T follicular helper cell (primary cell): Measurements from ENCODE around the gene CFAP157.

Source experiments
- DNase-seq: peaks from one replicate; pipeline ENCODE4 v3.0.0-alpha.2; 2020; ENCODE audit warnings: low read depth
- total RNA-seq, 2 experiments: gene quantifications; one replicate each; lab custom pipeline; 2026; lab: John Stamatoyannopoulos, UW

Gene CFAP157
- total RNA-seq, result 0.09 to 0.18 reads per million in 2 experiments

GRCh38 chr9:127706836-127707241 is at the start of gene CFAP157:
Gene CFAP157, plus strand, starts transcription at chr9:127706988. Its CDS starts 44 bp downstream, at chr9:127707032.
- DNase-seq, result no peak

GRCh38 chr9:127658428-127658827 is 48.4 kb upstream of the CFAP157 start:
- no peak for DNase-seq

GRCh38 chr9:127660886-127661741 is 45.7 kb upstream of the CFAP157 start:
- DNase-seq, result no peak

GRCh38 chr9:127662617-127663016 is 44.2 kb upstream of the CFAP157 start:
- no peak for DNase-seq

- no peak for DNase-seq
These were observed 42.5 kb upstream of the CFAP157 start for GRCh38 chr9:127664324-127664677.

- DNase-seq, result no peak
These were observed 41.9 kb upstream of the CFAP157 start for GRCh38 chr9:127664678-127665507.

- DNase-seq, result no peak
These were observed 39.5 kb upstream of the CFAP157 start for GRCh38 chr9:127667127-127667844.

- no peak for DNase-seq
These were observed 38.9 kb upstream of the CFAP157 start for GRCh38 chr9:127667906-127668305.

GRCh38 chr9:127673234-127673633 is 33.6 kb upstream of the CFAP157 start:
- DNase-seq, result no peak

- DNase-seq, result no peak
These were observed 30.1 kb upstream of the CFAP157 start for GRCh38 chr9:127676638-127677037.

GRCh38 chr9:127679506-127679905 is 27.3 kb upstream of the CFAP157 start:
- DNase-seq, result no peak

GRCh38 chr9:127680226-127680625 is 26.6 kb upstream of the CFAP157 start:
- no peak for DNase-seq

GRCh38 chr9:127680846-127681245 is 25.9 kb upstream of the CFAP157 start:
- DNase-seq, result no peak

- no peak for DNase-seq
These were observed 24.2 kb upstream of the CFAP157 start for GRCh38 chr9:127682351-127683136.

- DNase-seq, result no peak
These were observed 23.1 kb upstream of the CFAP157 start for GRCh38 chr9:127683723-127684122.

- no peak for DNase-seq
These were observed 22.2 kb upstream of the CFAP157 start for GRCh38 chr9:127684576-127684975.

GRCh38 chr9:127686461-127687393 is 20.1 kb upstream of the CFAP157 start:
- no peak for DNase-seq

GRCh38 chr9:127689329-127690000 is 17.3 kb upstream of the CFAP157 start:
- DNase-seq, result no peak

GRCh38 chr9:127690735-127691134 is 16.1 kb upstream of the CFAP157 start:
- no peak for DNase-seq

GRCh38 chr9:127692071-127692470 is 14.7 kb upstream of the CFAP157 start:
- DNase-seq, result no peak
